Epithelial cell of prostate (primary cell): ENCODE measurements around the gene PDCL3.

Experiments
- DNase-seq: peaks from one replicate; pipeline ENCODE4 v3.0.0-alpha.2; 2011; ENCODE audit warnings: low read depth, low spot score
- H3K27ac ChIP-seq: fragments of 450-650 bp; 2 replicates; pipeline ENCODE4 v1.5.1; 2017; ENCODE audit warnings: mild to moderate bottlenecking

PDCL3 gene

GRCh38 chr2:100606726-100607343, 44.0 kb downstream of the PDCL3 start:
- DNase-seq = no peak

GRCh38 chr2:100610381-100610831, 47.6 kb downstream of the PDCL3 start:
- DNase-seq = no peak
- no peak overlapping the region for H3K27ac ChIP-seq

More at GRCh38 chr2:100606726-100607343, 44.0 kb downstream of the PDCL3 start:
- no peak overlapping the region for H3K27ac ChIP-seq

DNA sequence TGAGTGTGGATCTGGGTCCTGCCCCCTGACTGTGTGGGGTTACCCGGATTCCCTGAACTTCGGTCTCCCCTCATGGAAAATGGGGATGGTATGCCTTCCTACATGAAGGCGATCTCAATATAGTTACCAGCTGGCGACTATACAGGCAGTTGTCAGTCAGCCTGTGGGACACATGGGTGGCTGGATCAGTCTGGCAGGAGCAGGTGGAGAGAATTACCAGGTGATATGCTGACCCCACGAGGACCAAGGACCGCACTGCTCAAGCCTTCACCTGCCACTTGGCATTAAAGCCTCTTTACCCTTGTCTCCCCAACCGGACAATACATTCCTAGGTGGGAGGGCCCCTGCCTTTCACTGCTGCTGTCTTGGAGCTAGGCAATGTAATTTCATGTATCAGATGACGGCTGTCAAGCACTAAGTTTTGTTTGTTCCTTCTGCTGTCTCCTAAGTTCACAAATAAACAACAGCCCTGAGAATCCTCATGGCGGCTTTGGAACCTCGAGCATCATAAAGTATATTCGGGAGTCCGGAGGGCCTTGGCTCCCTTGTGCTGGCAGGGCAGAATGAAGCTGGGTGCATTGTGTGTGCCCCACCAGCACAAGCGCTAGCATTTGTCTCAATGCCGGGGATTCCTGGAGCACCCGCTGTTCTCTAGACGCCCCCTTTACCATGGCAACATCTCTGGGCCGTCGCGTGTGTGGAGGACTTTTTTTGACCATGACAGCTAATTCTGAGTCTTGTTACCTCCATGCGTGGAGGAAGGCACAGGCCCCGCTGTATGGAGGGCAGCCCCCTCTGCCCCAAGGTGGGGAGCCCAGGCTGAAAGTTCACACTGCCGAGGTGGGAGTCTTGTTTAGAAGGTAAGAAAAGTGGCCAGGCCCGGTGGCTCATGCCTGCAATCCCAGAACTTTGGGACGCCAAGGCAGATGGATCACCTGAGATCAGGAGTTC, 48.6 kb downstream of the PDCL3 start:
- no peak overlapping the region for H3K27ac ChIP-seq
- no peak for DNase-seq

DNA sequence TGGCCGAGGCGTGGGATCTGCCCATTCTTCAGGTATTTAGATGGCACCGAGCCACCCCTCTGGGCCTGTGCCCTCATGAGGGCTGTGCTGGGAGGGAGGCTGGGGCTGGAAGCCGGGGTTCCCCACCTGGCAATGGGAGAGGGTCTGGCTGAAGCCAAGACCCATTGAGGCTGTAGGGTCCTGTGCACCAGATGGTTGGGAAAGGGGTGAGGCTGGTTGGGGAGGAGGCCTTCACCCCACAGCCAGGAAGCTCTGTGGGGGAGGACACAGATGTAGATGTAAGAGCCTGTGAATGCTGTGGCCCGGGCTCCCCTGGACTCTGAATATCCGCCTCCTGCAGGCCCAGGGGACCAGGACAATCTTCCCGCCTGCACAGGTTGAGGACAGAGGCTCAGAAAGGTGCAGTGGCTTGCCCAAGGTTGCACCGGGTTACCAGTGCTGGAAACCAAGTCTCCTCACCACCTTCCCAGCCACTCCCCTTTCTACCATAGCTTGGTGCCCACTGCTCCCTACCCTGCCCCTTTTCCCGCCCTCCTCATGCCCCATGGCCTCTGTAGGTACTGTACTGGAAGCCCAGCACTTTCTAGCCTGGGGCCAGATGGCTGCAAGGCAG, 49.7 kb downstream of the PDCL3 start:
- no peak overlapping the region for H3K27ac ChIP-seq
- DNase-seq = no peak

GRCh38 chr2:100613719-100614118, 50.9 kb downstream of the PDCL3 start:
- no peak for DNase-seq
- no peak overlapping the region for H3K27ac ChIP-seq

DNA sequence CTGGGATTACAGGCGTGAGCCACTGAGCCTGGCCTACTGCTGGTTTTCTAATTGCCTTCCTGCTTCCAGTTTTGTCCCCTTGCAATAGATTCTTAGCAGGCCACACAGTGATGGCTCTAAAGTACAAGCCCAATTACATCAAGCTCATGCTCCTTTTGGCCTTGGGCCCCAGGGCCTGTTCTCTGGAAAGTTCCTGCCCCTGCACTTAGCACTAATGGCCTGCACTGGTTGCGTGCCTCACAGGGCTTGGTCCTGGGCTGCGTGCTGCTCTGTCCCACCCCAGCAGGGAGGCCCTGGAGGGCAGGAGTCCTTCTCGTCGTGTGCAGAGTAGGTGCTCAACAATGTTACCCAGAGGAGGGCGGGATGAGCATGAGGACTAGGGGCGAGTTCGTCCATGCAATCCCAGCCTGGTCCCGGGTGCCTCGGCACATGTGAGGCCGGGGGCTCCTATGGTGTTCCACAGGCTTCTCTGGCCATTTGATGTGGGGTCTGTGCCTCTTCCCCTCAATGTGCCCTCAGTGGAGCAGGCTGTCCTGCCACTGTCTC, 51.7 kb downstream of the PDCL3 start:
- no peak overlapping the region for H3K27ac ChIP-seq

GRCh38 chr2:100615471-100615870, 52.7 kb downstream of the PDCL3 start:
- DNase-seq = no peak
- no peak overlapping the region for H3K27ac ChIP-seq

More for the DNA sequence above, 51.7 kb downstream of the PDCL3 start:
- DNase-seq = no peak

DNA sequence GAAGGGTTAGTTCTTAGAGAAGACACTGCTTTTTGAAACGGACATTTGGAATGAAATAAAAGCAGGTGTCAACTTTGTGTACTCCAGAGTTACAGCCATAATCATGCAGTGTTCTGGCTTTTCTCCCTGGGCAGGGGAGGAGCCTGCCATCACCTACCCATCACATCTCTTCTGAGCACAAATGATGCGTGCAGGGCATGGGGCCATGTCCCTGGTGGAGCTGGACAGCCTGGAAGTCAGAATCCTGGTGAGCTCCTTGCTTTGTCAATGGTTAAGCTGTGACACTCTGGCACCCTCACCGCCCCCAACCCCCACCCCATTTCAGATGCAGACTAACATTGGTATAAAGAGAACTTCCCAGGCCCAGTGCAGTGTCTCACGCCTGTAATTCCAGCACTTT, 53.1 kb downstream of the PDCL3 start:
- DNase-seq = no peak
- H3K27ac ChIP-seq = no peak overlapping the region

DNA sequence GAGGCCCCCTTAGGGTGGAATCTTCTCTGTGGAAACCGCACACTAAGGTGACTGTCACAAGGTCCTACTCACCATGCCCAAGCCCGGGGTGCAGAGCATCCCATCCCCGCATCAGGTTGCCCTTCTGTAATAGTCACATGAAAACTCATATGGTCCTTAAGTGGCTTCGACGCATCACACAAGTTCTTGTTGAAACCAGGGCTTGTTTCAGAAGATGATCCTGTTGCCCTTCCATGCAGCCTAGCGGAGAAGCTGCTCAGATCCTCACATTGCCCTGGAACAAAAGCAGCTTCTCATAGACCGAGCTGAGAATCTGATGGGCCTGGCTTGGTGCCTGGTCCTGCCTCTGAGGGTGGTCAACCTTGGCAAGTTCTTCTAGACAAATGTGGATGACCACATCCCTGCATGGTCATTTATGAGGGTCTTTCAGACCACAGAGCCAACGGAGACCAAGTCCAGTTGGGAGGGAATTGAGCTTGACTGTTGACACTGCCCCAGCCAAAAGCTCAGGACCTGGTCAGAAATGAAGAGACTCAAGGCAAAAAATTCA, 54.1 kb downstream of the PDCL3 start:
- no peak for DNase-seq
- H3K27ac ChIP-seq = no peak overlapping the region

DNA sequence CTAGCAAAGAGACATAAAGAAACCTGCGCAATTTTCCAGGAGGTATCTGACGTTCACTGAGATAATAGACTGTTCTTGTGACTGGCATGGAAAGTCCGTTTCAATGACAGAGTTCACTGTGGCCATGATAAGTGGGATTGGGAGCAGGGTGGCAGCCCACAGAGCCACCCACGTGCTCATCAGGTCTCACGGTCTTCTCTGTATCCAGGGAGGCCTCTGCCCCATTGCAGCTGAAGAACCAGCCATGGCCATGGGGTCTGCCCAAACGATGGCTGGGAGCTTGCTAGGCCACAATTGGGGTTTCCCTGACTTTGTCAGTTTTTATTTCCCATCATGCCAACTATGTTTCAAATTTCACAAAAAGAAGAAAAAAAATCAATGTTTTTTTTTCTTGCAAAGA, 57.2 kb downstream of the PDCL3 start:
- DNase-seq = no peak

GRCh38 chr2:100620481-100620880, 57.7 kb downstream of the PDCL3 start:
- DNase-seq = no peak
- H3K27ac ChIP-seq = no peak overlapping the region

More for the DNA sequence above, 57.2 kb downstream of the PDCL3 start:
- H3K27ac ChIP-seq = no peak overlapping the region

DNA sequence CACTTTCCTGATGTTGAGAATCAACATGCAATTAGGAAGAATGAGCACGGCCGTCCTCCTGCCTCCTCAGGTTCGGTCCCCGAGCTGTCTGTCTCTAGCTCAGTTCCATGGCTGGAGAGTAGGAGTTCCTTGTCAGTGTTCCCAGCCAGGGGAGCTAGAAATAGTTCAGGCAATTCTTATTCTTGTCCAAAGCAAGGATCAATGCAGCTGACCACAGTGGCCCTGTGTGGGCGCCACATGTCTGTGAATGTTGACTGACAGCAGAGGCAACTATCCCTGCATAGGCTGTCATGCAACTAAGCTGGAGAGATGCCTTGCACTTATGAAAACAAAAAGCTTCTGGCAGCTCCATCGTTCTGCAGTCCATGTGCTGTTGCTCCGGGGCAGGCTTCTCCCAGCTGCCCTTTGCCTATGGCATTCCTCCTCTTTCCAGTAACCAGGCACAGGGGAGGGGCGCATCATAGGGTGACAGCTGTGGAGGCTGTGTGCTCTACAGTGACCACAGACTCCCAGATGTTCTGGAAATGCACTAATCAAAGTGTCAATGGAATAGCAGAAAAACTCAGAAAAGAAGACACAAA, 58.7 kb downstream of the PDCL3 start:
- DNase-seq = no peak
- no peak overlapping the region for H3K27ac ChIP-seq

DNA sequence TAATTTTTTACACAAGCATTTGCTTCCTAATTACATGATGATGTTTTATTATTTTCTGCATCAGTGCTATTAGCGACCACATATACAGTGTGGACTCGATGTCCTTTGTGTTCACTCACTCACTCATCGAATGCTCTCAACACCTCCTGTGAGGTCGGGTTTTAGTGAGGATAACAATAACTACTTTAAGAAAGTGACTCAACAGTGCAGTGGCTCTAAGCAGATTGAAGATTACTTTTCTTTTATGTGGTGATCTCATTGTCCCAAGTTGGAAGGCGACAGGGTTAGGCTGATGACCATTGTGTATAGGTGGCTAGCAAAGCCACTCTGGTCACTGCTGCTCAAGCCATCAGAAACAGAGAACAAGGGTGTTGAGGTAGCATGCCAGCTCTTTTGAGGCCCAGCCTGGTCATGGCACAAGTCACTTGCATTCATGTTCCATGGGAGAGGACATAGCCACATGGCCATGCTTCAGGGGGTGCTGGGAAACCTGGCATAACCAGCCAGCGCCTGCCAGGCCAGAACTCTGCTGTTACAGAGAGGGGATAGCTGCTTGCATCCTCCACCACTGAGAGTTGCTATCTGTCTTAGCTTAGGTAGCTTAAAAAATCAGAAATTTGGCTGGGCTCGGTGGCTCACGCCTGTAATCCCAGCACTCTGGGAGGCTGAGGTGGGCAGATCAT, 60.4 kb downstream of the PDCL3 start:
- DNase-seq = no peak
- no peak overlapping the region for H3K27ac ChIP-seq

DNA sequence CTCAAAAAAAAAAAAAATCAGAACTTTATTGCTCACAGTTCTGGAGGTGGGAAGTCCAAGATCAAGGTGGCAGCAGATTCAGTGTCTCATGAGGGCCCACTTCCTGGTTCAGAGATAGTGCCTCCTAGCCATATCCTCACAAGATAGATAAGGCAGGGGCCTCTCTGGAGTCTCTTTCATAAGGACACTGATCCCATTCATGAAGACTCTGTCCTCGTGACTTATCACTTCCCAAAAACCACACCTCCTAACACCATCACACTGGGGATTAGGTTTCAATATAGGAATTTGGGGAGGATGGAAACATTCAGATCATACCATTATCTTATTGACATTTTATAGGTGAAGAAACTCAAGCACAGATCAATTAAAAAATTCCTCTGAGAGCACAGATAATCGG, 61.1 kb downstream of the PDCL3 start:
- no peak overlapping the region for H3K27ac ChIP-seq
- DNase-seq = no peak

GRCh38 chr2:100624536-100624935, 61.7 kb downstream of the PDCL3 start:
- H3K27ac ChIP-seq = no peak overlapping the region
- no peak for DNase-seq

DNA sequence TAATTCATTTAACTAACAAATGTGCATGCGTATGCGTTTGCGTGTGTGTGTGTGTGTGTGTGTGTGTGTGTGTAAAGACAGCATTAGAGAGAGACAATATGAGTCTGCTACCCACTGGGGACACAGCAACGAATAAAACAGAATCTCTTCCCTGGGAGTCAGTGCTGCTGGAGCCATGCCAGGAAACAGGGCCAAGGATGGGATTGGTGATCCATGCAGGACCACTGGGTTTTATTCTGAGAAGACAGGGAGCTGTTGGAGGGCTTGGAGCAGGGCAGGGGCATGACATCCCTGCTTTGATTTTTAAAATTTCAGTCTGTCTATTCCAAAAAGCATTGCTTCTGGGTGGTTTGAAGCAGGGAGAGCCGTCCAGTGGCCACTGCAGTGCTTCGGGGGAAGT, 62.9 kb downstream of the PDCL3 start:
- no peak overlapping the region for H3K27ac ChIP-seq
- no peak for DNase-seq
